NCI-H748 treated with DMSO at 0.1 percent for 48 hours (cell line): ENCODE results near the gene LGALS9.
"Not testable (repeated sequence)": the region's sequence is repeated elsewhere in the genome, so short reads cannot be mapped to it uniquely, and the experiment has no call there.

Experiments used
- DNase-seq: peaks from one replicate; lab custom pipeline; 2025; lab: John Stamatoyannopoulos, UW

Gene LGALS9

DNA sequence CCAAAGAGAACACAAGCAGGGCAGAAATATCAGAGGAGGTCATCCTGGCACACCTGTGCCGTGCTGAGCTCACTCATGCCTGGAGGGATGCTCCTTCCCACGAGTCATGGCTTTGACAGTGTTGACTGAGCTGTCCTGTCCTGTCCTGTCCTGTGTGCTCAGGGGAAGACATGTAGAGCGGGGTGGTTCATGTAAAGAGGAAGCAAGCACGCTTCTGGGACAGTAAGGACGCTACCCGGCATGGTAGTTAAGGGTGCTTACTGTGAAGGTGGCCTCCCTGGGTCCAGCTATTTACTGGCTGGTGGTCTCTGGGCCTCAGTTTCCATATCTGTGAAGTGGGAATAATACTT is 398 bp downstream of the LGALS9 start:
- no peak for DNase-seq

DNA sequence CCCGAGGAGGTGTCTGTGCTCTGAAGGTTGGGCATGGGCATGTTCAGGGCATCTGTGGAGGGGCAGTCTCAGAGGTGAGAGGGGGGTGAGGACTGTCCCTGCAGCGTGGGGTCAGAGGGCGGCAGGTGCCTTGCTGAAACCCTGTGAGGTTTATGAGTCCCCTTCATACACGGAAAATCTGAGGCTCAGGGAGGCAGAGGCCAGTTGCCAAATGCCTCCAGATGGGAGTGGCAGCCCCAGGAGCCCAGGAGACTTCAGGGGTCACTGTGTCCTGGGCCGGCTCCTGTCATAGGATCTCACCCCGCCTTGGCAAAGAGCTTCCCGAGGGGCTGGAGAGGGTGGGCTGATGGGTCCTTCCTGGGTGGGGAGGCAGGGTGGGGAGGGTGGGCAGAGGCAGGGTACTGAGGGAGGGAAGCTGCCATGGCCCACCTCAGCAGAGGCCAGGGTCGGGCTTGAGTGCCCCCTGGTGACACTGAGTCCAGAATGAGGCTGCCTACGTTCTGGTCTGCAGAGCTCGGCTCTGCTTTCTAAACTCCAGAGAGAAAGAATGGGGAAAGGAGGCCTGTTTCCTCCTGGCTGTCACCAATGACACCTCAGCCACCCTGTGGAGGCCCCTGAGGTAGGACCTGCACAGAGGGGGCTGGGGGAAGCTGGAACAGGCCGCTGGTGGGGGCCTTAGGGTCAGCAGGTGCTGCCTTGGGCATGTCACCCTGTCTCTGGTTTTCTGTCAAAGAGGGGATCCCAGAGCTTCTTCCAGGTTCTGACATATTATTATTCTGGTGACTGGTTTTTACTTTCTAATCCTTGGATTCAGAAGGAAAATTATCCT is 1.1 kb downstream of the LGALS9 start:
- DNase-seq: no peak

DNA sequence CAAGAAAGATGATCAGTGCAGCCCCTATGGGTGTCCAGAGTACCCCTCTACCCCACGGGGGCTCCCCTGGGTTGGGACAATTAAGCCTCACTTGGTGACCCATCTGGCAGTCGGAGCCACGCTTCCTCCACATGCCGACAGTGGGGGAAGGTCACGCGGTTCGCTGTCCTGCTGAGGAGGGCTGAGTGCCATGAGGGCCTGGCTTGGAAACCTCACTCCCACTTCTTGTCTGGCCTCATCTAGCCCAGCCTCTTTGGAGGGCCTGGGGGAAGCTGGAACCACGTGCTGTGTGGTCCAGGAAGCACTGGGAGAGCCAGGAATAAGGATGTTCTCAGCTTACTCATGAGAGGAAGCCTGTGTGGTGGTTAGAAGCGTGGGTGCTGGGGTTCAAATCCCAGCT is 1.8 kb downstream of the LGALS9 start:
- DNase-seq: not testable (repeated sequence)

DNA sequence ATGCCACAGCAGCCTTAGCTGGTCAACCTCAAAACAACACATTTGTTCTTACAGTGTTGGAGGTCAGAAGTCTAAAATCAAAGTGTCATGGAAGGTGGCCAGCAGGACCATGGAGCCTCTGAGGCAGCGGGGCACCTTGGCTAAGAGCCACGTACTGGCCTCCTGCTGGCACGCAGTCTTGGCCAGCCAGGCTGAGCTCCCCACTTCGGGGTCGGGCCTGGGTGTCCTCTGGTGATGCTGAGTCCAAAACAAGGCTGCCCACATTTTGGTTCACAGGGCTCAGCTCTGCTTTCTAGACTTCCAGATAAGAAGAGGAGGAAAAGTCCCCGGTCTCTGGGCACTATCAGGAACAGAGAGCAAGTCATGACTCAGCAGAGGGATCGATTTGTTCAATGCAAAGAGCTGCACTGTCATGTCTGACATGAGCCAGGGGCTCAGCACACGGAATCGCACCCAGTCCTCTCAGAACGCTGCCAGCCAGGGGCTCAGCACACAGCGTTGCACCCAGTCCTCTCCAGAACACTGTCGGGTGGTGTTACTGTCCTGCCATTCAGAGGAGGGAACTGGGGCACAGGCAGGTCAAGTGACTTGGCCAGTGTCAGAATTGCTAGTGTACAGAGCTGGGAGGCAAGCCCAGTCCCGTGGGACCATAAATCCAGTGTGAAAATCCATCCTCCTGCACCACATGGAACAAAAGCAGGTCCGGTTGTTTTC is 2.5 kb downstream of the LGALS9 start:
- no peak for DNase-seq

DNA sequence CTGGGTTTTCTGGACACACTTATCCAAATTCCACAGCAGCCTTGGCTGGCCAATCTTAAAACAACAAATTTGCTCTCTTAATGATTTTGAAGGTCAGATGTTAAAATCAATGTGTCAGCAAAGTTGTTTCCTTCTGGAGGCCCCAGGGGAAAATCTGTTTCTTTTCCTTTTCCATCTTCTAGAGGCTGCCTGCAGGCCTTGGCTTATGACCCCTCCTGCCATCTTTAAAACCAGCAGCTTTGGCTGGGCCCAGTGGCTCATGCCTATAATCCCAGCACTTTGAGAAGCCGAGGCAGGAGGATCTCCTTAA is 3.0 kb downstream of the LGALS9 start:
- no peak for DNase-seq

DNA sequence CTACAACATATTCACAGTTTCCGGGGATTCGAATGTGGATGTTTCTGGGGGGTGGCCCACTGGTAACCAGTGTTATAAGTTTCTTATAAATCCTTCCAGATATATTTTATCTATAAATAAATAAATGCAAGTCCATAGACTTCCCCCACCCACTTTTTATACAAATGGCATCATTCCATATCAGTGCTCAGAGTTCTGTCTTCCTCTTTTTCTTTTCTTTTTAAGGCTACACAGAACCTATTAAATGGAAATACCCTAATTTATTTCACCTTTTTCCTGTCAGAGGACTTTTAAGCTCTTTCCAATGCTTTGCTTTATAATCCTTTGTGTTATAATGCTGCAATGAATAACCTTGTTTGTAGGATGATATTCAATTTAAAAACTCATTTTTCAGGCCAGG is 3.8 kb downstream of the LGALS9 start:
- DNase-seq: no peak

DNA sequence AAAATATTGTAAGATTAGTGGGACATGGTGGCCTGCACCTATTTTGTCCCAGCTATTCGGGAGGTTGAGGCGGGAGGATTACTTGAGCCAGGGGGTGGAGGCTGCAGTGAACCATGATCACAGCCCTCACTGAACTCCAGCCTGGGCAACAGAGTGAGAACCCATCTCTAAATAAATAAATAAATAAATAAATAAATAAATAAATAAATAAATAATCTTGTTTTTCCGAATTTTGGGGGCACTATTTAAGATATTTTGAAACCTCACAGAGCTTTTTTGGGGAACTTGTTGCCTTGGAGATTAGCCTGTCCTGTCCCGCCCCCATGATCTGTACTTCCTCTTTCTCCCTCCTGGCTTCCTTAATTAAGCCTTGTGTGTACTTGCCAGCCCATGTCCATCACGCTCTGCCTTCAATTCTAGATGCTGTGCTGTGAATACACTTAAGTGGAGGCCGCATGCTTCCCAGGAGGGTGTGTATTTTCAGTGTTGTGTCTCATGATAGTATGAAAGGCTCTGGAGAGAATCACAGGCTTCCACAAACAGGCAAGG is 4.4 kb downstream of the LGALS9 start:
- DNase-seq: no peak

DNA sequence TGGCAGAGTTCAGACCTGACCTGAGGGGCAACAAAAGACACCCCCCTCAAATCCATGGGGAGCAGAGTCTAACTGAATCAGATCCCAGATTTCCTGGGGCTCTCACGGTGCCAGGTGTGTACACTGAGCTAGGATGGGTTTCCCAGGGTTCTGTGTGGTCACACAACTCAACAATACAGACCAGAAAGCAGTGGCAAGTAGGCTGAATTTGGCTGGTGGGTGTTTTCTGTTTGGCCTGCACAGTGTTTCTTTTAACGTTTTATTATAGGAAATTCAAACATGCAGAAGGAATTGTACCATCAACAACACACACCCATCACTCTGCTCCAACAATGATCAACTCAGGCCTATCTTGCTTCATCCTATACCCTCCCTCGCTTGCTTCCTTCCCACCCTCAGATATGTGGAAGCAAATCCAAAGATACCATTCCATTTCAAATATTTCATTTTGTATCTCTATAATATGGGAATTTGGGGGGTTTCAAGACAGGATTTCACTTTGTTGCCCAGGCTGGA is 5.1 kb downstream of the LGALS9 start:
- DNase-seq: not testable (repeated sequence)

DNA sequence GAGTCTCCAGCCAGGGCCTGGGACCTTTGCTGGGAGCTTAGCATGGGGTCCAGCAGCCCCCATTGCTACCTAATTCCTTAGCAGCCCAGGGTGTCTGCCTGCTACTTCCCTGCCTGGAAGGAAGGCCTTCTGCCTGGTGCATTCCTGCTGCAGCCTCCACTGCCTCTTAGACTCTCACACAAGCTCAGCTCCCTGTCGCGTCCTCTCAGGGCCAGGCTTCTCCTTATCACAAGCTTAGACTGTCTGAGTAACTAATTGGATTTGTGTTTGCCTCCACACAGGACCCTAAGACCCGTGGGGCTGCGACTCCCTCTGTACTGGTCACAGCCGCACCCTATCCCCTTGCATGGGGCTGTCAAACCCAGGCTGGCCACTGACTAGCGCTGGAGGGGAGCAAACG is 6.8 kb downstream of the LGALS9 start:
- DNase-seq: not testable (repeated sequence)

DNA sequence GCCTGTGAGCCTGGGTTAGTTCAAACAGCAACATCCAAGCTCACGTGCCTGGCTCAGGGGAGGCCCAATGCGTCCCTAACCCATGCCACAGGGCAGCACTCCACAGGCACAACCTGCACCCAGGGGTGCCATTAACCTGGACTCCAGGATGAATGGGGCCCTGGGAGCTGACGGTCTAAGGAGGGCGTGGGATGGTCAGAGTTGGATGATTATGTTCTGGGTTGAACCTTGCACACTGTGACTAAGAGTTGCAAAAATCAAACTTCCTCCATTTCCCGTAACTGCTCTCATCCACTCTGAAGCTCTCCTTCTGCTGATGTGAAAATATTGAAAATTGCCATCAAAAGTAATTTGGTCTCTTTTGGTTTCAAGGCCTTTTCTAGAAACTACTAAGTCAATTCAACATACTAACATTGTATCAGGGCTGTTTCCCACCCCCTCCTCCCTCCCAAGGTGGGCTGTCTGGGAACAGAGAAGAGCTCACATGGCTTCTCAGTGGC is 7.5 kb downstream of the LGALS9 start:
- not testable (repeated sequence) for DNase-seq

DNA sequence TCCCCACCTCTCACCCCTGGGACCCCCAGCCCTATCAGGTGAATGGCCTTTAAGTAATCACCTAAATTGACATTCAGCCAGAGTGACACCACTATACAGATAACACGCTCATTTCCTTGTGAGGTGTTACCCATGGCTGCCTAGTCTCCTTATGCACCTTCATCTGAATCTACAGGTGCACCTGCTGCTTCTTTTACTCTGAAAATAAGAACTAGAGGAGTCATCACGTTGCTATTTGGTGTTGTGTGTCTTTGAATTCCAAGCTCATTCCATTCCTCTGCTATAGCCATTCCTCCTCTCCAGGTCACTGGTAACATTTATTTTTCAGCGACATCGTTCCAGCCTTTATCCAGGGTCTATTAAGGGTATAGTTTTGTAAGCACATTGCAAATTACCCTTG is 9.8 kb downstream of the LGALS9 start:
- no peak for DNase-seq

DNA sequence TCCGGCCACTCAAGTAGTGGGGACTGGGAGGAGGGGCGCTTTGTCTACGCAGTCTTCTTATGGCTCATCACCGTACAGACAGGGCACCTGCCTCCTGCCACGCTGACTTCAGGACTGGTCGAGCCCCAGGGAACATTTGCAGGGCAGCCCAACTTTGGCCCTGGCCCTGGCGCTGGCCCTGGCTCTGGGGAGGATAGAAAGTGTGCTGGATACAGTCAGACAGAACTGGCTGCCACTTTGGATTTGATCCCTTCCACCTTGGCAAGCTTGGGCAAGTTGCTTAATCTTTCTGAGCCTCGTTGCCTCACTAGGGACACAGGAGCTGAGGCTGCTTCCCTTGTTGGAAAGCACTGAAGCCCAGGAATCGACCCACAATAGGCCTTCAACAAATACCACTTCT is 13.6 kb downstream of the LGALS9 start:
- DNase-seq: no peak

DNA sequence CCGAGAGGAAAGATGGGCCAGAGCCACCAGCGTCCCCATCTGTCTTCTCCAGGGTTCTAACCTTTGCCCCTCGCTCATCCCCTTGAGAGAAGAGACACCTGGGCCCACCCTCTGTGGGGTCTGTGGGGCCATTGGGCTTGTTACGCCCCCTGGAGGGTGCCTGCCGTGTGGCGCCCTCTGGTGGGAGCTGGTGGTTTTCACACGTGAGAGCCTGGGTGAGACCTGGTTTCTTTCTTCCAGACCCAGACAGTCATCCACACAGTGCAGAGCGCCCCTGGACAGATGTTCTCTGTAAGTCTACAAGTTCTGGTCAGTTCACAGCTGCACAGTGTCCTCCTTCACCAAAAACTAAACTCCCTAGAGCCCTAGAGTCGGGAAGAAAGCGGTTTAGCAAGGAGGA is 14.6 kb downstream of the LGALS9 start:
- DNase-seq: not testable (repeated sequence)

DNA sequence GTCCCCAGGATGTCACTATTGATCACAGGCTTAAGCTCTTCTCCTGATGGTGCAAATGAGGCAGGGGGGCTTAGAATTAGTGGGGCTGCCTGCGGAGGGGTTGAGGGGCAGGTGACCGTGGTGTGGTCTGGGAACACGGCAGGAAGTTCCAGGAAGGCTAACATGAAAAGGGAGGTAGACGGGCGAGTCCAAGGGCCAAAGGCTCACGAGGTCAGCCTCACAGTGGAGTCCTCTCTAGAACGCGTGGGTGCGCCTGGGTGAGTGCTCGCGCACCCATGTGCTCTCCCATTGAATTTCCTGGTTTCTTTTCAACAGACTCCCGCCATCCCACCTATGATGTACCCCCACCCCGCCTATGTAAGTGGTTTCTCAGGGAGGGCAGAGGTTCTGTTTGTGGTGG is 15.2 kb downstream of the LGALS9 start:
- DNase-seq: no peak

DNA sequence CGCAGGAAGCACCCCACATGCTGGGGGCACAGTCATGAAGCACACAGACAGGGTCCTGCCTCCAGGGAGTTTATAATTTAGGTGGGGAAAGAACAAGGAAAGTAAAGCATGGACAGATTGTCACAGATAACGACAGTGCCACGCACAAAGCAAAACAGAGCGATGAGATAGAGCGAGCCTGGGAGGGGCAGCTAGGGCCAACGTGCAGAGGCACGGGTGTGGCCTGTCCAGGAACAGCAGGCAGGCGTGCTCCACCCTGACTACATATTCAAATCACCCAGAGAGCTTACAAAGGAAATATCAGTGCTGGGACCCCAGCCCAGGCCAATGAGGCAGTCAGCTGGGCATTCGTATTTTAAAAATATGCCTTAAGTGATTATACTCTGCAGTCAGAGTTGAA is 16.8 kb downstream of the LGALS9 start:
- DNase-seq: no peak

DNA sequence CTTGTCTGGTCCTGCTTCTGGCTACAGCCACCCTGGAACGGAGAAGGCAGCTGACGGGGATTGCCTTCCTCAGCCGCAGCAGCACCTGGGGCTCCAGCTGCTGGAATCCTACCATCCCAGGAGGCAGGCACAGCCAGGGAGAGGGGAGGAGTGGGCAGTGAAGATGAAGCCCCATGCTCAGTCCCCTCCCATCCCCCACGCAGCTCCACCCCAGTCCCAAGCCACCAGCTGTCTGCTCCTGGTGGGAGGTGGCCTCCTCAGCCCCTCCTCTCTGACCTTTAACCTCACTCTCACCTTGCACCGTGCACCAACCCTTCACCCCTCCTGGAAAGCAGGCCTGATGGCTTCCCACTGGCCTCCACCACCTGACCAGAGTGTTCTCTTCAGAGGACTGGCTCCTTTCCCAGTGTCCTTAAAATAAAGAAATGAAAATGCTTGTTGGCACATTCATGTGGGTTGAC is 18.2 kb downstream of the LGALS9 start:
- not testable (repeated sequence) for DNase-seq

DNA sequence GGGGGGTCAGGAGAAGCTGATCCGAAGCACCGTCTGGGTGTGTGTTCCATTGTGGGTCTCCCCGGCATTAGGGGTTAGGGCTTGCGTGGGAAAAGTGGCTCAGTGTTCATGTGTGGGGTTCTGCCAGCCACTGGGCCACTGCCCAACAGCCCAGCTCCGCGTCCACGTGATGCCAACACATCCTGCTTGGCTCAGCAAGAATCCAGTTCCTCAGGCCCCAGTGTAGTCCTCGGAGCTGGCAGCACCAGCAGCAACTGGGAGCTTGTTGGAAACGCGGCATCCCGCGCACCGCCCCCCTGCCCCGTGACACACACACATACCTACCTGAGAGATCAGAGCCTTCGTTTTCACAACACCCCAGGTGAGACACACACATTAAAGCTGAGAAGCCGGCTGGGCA is 18.9 kb downstream of the LGALS9 start:
- no peak for DNase-seq

DNA sequence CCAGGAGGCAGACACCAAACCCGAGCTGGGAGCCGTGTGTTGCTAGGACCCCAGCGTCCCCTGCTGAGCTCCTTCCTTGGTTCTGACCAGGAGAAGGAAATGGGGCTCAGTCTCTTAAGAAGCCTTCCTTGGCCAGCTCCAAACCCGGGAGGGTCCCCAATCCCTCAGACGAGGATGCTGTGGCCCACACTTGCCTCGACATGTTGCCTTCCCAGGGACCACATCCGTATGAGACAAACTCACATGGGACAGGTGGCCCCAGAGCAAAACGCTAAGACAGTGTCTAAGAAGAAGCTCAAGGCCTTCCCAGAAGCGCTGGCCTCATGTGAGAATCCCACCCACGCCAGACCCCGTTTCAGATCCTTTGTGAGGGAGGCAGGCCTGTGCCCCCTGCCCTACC is 19.8 kb downstream of the LGALS9 start:
- no peak for DNase-seq

DNA sequence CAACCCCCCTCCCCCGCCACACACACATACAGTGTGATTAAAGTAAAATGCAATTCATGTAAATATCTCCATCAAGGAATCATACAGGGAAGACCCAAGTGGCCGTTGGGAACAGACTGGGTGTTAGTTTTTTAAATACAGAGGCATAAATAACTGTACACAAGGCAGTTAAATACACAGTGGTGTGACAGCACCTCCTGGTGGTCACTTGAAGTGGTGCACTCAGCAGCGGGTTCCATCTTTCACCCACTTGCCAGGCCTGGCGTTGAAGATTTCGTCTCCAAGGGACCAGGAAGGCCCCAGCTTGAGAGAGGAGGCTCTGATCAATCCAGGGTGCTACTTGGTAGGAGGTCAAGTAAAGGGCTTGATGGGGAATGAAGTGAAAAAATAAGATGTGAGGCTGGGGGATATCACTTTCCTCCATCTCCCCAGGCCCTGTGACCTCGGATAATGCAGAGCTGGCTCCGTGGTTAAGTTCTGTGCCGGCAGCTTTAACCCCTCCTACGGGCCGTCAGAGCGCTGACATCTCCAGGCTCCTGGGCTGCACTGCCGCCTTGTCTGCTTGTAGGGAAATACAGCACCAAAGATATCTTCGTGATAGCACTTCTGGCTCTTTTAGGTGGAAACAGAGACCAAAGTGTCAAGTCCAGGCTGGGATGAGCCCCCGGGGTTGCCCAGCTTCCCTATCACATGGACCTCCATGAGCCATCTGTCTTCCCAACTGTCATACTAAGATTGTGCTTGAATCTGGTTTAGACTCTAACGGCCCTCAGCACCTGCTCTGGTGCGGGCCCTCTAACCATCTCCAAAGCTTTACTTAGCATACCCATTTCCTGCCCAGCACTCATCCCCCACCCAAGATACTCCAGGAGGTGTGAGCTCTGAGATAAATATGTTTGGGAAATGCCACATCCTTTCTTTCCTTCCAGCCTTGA is 20.7 kb downstream of the LGALS9 start:
- no peak for DNase-seq

DNA sequence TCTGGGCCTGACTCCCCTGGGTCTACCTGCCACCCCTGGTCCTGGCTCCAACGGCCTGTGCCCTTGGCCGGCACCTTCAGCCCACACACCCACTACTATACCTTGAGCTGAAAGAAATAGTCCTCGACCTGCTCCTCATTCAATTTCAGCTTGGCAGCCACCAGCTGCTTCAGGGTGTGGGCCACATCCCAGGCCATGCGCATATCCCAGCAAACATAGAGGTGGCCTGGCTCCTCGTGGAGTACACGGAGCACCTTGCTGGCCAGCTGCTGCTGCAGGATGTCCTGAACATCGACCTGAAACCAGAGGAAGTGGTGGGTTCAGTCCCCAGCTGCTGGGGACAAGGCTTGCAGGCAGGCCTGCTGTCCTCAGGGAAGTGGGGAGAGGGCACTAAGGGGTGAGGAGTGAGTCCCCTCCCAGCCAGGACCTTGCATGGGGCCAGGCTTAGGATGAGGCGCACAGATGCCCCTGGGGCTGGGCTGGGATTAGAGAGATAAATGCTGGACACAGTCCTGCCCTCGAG is 22.5 kb downstream of the LGALS9 start:
- not testable (repeated sequence) for DNase-seq

DNA sequence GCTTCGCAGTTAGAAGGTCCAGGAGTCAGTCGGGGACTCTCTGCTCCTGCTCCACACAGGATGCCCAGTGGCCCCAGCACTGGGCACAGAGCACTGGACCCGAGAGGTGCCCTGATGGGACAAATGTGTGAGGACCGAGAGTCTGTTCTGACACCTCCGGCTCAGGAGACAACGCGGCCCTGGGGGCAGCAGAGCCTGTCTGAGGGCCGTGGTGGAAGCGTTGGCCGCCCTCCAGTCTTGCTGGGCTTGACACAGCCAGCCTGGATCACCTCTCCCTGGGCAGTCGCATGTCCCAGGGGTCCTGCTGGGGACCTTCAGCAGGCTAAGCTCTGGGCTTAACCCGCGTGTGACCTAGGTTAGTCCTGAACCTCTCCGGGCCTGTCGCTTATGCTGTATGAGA is 23.1 kb downstream of the LGALS9 start:
- DNase-seq: no peak
